ENCODE data around the gene OR2Y1.

GRCh38 chr5:180785794-180786221 lies 46.0 kb upstream of the OR2Y1 start:
- TF ChIP-seq CTCF (IDR thresholded peaks at IDR 0.05; ENCODE audit: poor library complexity, severe bottlenecking) = no peak
- no peak for TF ChIP-seq TAF1 (IDR thresholded peaks at IDR 0.05; ENCODE audit: low read depth)
- no peak for TF ChIP-seq EZH2 (IDR thresholded peaks at IDR 0.05; ENCODE audit: borderline replicate concordance, insufficient read depth, low read length, poor library complexity, severe bottlenecking)
- TF ChIP-seq SMC3 (conservative IDR thresholded peaks at IDR 0.05; ENCODE audit: poor library complexity) = no peak
- TF ChIP-seq, protein P1, sequence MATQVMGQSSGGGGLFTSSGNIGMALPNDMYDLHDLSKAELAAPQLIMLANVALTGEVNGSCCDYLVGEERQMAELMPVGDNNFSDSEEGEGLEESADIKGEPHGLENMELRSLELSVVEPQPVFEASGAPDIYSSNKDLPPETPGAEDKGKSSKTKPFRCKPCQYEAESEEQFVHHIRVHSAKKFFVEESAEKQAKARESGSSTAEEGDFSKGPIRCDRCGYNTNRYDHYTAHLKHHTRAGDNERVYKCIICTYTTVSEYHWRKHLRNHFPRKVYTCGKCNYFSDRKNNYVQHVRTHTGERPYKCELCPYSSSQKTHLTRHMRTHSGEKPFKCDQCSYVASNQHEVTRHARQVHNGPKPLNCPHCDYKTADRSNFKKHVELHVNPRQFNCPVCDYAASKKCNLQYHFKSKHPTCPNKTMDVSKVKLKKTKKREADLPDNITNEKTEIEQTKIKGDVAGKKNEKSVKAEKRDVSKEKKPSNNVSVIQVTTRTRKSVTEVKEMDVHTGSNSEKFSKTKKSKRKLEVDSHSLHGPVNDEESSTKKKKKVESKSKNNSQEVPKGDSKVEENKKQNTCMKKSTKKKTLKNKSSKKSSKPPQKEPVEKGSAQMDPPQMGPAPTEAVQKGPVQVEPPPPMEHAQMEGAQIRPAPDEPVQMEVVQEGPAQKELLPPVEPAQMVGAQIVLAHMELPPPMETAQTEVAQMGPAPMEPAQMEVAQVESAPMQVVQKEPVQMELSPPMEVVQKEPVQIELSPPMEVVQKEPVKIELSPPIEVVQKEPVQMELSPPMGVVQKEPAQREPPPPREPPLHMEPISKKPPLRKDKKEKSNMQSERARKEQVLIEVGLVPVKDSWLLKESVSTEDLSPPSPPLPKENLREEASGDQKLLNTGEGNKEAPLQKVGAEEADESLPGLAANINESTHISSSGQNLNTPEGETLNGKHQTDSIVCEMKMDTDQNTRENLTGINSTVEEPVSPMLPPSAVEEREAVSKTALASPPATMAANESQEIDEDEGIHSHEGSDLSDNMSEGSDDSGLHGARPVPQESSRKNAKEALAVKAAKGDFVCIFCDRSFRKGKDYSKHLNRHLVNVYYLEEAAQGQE (IDR thresholded peaks at IDR 0.05; ENCODE audit: borderline replicate concordance) = no peak
- TF ChIP-seq EP300 (conservative IDR thresholded peaks at IDR 0.05; ENCODE audit: poor library complexity, severe bottlenecking) = no peak
- no peak for TF ChIP-seq POLR2AphosphoS5 (IDR thresholded peaks at IDR 0.05)
- no peak for TF ChIP-seq RAD21 (conservative IDR thresholded peaks at IDR 0.05)

Data from neural cell (in vitro differentiated cells).